GM21723 (cell line): Measurements from ENCODE around the gene CDCP1.

Source experiments
- ATAC-seq: cut with Tn5 transposase; IDR thresholded peaks from one replicate; pipeline ENCODE4 v1.9.1; 2021; ENCODE audit warnings: mild to moderate bottlenecking, moderate library complexity; ENCODE audit not compliant: unreplicated experiment

Gene CDCP1

DNA sequence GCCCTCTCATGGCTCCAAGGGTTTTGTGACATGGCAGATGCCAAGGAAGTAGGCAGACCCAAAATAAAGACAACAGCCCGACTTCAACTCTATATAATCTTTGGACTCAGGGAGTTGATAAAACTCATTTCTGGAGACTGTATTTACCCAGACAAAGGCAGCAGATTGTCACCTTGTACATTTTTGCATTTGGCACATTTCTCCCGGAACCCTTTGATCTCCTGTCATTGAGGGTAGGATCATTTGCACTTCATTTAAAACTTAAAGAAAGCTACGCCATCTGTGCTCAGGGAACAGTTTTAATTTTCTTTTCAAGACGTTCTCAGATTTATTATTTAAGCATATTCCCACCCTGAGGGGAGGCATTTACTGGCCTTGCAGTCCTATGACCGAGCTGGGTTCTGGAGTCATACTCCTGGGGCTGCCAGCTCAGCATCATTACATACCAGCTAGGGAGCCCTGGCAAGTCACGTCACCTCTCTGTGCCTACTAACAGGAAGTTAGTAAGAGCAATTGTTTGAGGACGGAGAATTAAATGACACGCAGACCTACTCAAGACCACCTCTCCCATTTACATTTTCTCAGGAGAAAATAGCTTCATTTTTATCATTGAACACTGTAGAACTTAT is 5.9 kb downstream of the CDCP1 start:
- ATAC-seq: no peak

DNA sequence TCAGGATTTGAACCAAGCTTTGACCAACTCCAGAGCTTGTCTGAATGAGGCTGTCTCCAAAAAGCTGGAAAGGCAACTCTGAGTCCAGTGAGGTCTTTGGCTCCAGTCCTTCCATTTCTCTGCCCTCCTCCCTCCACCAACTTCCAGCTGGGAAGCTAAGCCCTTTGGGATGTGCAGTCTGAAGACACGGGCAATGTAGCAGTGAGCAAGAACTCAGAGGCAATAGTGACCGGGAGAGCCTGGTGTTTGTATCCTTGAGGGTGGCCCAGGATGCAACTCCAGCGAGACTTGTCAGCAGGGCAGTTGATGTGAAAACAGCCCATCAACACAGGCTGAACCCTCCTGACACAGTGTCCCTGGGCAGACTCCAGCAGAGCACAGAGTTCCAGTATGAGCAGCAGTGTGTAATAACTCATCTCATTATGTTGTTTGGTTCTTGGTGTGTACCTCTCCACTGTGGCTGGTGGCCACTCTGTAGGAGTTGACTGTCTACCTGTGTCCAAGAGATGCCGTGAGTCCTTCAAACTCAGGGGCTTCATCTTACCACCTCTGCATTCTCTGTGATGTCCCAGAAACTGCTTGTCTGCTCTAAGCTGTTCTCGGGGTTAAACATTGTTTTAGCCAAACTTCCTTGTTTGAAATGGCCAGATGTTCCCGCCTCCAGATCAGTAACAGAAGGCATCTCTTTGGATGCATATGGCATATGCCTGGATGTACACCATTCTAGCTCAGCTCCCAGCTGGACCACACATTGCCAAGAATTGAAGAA is 6.6 kb downstream of the CDCP1 start:
- no peak for ATAC-seq

DNA sequence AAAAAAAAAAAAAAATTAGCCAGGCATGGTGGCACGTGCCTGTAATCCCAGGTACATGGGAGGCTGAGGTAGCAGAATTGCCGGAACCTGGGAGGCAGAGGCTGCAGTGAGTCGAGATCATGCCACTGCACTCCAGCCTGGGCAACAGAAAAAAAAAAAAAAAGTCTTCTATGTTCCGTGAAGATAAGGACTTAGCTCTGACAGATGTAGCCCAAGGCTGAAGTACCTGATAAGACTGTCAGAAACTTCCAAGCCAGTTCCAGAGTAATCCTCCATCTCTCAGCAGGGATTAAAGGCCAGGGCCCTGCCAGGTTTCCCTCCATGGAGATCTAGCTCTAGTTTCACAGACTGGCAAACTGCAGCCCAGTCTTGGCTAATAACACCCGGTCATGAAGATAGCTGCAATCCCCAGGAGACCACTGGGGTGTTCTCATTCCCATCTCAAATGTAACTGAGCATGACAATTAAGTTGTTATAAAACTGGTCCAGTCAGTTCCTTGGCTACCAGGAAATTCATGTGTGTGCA is 8.5 kb downstream of the CDCP1 start:
- no peak for ATAC-seq

DNA sequence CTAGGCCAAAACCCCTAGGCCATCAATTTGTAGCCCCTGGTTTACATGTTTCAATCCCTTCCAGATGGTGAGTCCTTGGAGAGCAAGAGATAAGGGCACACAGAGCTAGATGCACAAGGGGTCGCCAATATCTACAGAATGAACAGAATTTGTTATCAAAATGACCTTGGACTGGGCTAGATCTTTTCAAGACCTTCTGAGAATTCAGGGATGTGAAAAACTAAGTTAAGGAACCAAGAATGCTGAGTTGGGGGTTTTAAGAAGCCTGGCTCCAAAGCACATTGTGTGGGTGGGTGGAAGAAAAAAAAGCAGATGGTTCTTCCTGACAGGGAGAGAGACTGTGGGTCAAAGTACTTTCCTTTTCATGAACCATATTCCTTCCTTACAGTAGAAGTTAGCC is 10.2 kb downstream of the CDCP1 start:
- ATAC-seq: no peak

DNA sequence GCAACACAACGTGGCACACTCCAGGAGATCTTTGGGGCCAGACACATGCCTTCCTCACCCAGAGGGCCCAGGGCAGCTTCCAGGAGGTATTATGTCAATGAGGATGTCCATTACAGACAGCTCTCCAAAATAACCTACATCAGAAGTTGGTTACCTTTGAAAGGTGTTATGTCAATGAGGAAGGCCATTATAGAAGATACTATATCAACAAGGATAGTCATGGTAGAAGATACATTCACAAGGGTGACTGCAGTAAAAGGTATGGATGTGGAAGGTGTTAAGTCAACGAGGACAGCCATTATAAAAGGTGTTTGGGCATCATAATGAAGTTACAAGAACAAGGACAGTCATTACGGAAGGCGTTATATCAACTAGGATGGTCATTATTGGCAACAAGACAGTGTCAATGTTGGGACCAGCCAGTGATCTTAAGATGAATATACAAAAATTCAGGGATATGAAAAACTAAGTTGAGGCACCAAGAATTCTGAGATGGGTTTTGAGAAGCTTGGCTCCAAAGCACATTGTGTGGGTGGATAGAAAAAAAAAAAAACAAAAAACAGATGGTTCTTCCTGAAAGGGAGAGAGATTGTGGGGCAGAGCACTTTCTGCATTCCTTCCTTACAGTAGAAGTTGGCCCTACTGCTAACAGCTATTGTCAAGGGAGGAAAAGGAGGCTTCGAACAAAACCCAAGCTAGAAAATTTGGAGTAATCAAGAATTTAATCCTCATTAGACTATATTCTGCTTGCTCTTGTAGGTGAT is 11.2 kb downstream of the CDCP1 start:
- ATAC-seq: no peak

DNA sequence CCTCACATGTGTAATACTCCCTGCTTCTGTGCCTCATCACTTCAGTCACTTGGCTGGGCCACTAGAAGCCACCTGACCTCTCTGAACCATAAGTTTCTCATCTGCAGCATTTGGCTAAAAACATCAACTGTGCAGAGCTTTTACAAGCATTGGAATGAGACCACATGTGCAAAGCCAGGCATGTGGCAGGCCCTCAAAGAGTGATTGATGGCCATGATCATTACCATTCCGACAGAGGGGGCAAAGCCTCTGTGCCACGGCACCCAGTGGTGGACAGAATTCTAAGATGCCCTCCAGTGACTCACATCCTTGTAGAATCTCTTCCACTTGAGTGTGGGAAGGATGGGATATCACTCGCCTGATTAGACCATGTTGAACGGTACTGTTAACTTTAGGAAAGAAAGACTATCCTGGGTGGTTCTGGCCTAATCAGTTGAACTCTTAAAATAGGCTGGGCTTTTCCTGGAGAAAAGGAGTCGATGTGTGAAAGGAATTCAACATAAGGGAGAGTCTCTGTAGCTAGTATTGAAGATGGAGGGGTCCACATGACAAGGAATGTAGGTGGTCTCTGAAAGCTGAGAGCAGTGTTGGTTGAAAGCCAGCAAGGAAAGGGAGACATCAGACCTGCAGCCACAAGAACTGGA is 13.5 kb downstream of the CDCP1 start:
- ATAC-seq: no peak

DNA sequence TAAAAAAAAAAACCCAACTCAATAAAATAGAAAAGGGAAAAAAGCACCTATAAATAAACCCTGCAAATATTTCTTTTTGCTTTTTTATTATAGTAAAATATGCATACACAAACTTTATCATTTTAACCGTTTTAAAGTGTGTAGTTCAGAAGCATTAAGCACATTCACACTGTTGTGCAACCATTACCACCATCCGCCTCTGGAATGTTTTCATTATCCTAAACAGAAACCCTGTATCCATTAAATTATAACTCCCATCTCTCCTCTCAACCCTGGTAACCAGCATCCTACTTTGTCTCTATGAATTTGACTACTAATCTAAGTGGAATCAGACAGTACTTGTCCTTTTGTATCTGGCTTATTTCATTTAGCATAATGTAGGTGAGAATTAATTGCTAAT is 15.0 kb downstream of the CDCP1 start:
- ATAC-seq: no peak

DNA sequence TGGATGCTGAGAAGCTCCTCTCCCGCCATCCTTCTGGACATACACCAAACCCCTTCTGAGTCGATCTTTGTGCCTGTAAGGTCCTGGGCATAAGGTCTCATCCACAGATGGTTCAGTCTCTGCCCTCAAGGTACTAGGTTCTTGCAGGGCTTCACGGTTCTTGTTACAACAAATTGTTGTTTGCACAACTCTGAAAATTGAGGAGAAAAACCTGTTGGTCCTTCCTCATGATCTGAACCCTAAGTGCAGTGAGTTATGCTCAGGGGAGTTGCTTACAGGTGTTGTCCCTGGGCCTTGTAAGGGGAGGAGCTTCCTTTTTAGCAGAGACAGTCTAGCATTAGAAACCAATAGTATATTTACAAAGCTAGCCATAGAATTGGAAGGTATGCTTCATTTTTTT is 15.7 kb downstream of the CDCP1 start:
- ATAC-seq: no peak

DNA sequence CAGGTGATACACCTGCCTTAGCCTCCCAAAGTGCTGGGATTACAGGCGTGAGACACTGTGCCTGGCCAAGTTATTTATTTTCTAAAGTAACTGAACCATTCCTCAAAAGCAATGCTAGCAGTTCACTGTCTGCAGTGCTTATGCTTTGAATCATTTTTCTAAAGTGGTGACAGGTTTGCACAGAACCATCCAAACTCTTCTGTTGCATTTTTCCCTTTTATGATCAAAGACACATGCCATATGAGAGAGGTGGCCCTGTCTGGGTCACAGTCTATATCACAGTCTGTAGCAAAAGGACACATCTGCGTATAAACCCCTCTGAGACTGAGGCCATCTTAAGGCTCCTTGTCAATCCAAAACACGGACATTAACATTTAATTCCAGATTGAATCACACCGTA is 17.2 kb downstream of the CDCP1 start:
- ATAC-seq: no peak

DNA sequence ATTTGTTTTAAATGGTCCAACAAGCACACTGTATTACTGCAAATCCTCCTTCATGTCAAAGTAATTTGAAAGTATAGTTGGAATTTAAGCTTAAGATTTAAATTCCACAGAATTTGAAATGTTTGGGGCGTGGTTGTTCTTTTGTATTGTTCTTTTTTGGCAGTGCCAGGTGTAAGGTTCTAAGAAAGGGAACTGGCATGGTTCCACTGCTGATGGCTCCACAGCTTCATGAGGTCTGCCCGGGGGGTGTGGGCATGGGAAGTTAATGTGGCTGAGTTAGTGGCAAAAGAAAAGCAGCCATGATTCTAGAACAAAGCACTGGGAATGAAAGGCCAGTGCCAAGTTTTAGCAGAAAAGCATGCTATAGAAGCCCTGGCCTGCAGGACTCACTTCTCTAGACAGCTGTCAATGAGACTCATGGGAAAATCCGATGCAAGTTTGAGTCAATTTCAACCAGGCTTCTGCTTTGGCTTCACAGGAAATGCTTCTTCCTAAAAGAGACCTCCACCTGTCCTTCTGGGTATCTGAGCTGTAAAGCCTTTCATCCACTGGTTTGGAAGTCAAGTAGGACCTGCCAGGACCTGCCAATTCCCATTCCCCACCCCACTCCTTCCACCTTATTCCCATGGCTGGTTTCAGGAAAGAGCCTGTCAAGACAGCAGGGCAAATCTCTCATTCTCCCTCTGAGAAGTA is 18.9 kb downstream of the CDCP1 start:
- ATAC-seq: no peak

DNA sequence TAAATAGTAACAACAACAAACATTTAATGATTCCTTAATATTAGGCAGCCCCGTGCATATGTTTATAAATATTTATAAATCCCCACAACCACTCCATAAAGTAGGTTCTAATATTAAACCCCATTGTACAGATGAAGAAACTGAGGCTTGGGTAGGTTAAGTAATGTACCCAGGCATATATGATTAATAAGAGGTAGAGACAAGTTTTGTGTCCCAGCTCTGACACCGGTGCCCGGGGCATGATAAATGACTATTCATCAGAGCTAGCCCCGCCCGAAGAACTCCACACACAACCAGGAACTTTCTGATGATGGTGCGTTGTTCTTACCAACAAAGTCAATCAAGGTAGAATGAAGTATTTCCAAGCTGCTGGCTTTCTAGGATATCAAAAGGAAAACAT is 19.4 kb downstream of the CDCP1 start:
- no peak for ATAC-seq

DNA sequence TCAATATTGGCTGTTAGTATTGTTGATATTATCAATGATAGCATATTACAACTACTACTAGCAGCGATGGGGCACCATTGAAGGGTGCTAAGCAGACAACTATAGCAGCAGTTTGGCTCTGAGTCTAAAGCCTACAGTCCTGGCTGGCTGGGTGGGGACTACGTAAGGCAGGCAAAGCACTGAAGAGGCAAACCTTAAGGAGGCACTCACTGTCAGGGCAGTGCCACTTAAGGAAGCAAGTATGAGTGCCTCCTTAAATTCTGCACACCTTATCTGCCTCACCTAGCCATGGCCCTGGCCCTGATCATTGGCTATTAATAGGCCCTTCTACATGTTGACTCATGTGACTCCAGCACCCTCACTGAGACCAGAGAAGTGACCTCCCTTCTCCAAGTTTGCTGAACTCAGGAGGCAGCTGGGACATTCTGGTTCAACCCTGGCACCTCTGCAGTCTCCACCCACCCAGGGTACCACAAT is 20.6 kb downstream of the CDCP1 start:
- ATAC-seq: no peak

DNA sequence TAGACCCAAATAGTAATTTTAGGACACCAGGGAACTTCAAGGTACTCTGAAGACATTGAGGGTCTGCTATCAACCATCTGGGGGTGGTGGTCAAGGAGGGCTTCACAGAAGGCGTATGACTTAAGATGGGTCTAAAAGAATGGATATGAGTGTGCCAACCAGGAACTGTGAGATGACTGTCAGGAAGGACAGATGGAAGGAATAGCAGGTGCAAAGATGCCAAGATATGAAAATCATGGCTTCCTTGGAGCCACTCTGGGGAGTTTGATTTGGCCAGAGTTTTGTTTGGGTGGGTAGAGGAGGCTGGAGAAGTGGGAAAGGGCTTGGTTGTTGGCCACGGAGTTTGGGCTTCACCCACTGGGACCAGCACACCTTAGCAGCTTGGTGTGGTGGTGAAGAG is 21.2 kb downstream of the CDCP1 start:
- ATAC-seq: no peak

DNA sequence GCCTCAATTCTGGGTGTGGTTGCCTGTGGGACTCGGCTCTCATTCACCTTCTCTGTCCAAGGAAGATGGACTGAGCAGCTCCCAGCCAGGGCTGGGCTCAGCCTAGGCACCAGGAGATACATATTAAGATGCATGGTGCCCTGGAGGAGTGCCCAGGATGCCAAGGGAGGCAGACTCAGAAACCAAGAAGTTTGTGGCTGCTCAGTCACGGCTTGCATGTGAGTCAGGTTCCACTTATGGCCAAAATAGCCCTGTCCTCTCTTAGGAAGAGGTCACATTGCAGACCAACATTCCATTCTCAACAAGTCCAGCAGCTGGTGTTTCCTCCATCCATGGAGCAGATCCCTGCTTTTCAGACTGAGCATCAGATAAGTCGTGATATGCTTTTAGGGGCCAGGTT is 21.8 kb downstream of the CDCP1 start:
- ATAC-seq: no peak

DNA sequence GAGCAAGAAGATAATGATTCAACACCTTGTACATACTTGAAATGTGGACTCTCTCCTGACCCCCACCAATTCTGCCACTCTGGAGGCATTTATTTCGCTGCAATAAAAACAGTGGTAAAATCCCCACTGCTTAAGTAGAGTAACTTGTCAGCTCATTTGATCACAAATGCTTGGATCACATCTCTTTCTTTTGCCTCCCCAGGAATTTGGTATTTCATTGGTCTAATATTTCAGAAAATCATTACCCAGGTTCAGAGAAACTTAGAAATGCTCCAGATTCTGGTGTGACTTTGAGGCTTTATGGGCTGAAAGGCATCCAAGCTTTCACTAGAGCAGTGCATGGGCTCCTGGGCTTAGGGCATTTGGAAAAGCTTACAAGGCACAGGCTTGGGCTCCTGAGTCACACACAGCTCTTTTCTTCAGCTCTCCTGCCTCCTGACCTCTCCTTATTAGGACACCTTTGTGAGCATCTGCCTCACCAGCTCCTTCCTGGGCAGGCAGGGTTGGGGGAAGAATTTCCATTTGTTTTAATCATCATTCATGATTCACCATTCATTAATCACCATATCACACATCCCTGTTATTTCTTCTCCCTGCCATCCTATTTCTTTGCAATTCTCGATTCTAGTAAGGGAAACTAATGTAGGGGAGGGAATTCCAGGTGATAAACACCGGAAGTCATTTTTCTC is 22.5 kb downstream of the CDCP1 start:
- ATAC-seq: no peak

DNA sequence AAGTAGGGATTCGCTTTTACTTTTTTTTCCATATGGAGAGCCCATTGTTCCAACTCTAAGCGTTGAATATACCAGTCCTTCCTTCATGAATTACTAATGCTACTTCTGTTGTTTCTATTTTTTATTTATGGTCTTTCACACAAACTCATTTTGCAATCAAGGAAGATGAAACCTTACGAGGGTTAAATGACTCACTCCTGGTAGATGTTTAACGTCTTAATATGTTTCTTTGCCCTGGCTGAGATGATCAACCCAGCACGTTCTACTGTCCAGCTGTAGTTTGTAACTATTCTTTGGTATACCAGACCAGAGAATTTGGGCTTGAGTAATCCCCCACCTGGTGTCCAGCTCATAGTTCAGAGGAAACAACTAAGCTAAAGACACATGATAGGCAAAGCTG is 23.1 kb downstream of the CDCP1 start:
- ATAC-seq: no peak

DNA sequence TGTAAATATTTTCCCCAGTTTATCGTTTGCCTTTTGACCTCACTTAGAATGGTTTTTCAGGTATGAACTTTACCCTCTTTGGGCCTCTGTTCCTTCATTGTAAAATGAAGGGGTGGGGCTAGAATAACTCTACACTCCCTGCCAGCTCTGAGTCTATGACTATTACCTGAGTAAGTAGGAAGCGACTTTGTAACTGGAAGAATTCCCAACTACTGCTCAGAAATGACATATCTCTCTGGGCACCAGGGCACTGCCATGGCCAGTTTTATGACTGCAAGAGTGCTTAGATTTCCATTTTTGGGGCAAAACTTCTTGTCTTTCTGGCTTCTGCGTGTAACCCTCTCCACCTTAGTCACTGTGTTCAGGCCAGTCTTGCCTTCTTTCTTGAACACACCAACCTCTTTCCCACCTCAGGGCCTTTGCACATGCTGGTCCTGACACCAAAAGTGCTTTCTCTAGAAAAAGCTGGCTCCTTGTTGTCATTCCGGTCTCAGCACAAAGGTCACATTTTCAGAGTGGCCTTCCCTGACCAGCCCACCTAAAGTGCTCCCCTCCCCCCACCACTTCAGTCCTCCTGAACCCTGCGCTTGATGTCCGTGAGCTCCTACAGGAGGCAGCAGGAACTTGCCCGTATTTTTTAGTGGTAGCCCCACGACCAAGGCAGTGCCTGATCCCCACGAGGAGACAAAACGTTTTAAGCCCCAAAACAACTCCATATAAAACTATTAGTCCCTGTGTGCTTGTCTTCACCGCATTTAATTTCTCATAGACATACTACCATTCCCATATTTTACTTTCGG is 25.6 kb downstream of the CDCP1 start:
- no peak for ATAC-seq

DNA sequence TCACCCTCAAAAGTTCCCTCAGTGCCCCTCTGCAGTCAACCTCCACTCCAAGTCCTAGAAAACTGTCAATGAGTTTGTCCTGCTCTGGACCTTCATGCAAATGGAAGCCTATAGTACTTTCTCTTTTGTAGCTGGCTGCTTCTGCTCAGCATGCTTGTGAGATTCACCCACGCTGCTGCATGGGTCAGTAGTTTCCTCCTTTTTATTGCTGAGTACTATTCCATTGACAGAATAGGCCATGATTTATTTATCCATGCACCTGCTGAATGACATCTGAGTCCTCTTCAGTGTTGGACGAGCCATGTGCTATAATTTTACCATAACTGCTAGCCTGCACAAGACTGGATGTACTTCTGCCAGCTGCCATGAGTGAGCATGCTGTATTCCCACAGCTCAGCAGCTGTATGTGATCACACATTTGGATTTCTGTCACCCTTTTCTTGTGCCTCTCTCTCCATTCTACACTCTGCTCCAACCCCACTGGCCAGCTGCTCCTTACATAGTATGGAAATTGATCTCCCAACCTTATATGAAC is 26.3 kb downstream of the CDCP1 start:
- ATAC-seq: no peak

DNA sequence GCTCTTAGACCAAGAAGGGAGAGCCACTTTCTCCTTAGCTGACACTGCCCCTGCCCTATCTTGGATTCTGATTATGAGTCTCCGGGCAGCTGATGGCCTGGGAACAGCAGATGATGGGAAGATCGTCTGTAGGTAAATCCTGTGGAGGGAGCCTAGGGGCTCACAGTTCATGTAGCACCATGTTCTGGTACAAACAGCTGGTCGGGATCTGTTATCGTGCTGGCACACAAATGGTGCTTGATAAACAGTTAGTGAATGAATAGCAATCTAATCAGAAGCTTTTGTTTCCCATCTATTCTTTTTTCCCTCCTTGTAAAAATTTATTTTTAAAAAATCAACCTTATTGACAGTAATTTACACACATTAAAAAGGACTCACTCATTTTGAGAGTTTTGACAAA is 26.8 kb downstream of the CDCP1 start:
- no peak for ATAC-seq
